HepG2 (cell line): ENCODE results near the gene SYNC. TPM values are rescaled to one million over a fixed set of nuclear protein-coding genes. Genes with fewer than 3 reads are reported as not detected.

Experiments
- FIP1L1 ChIP-seq: fragments of 200-400 bp; formaldehyde crosslinking; IDR thresholded peaks from 2 replicates; pipeline ENCODE4 v1.6.1; 2018; ENCODE audit warnings: low read depth, mild to moderate bottlenecking, low read length, moderate library complexity, borderline replicate concordance; ENCODE audit not compliant: insufficient read depth
- HNRNPH1 ChIP-seq: fragments of 200-400 bp; formaldehyde crosslinking; optimal IDR thresholded peaks from 2 replicates; pipeline ENCODE3; 2017; ENCODE audit warnings: mild to moderate bottlenecking, low read depth, low read length
- PAF1 ChIP-seq: IDR thresholded peaks from 2 replicates; pipeline ENCODE4 v1.6.1; 2016; ENCODE audit warnings: missing genetic modification reagents, missing compliant biosample characterization
- PHF21A ChIP-seq: sonication (generic); formaldehyde crosslinking; IDR thresholded peaks from 2 replicates; pipeline ENCODE4 v1.5.0; 2020; ENCODE audit warnings: mild to moderate bottlenecking, missing genetic modification reagents
- RFX3 ChIP-seq: IDR thresholded peaks from 2 replicates; pipeline ENCODE4 v1.6.1; 2016; ENCODE audit warnings: missing biosample characterization, missing genetic modification reagents
- SALL2 ChIP-seq: sonication (generic); formaldehyde crosslinking; IDR thresholded peaks from 2 replicates; pipeline ENCODE4 v1.8.1; 2023; ENCODE audit warnings: mild to moderate bottlenecking, missing genetic modification reagents, inconsistent platforms
- SIN3B ChIP-seq: fragments of 150-350 bp; IDR thresholded peaks from 2 replicates; pipeline ENCODE4 v1.6.1; 2014; ENCODE audit warnings: low read length
- SMAD1 ChIP-seq: sonication (generic); formaldehyde crosslinking; IDR thresholded peaks from 2 replicates; pipeline ENCODE4 v1.4.0; 2020; ENCODE audit warnings: missing genetic modification reagents, low read depth, mild to moderate bottlenecking, borderline replicate concordance
- SP2 ChIP-seq: sonication (generic); formaldehyde crosslinking; IDR thresholded peaks from 2 replicates; pipeline ENCODE4 v1.5.1; 2020; ENCODE audit warnings: mild to moderate bottlenecking, missing genetic modification reagents
- STAG1 ChIP-seq: sonication (generic); formaldehyde crosslinking; IDR thresholded peaks from 2 replicates; pipeline ENCODE4 v1.4.0; 2020; ENCODE audit warnings: missing genetic modification reagents
- TBX3 ChIP-seq: fragments of 450-650 bp; IDR thresholded peaks from 2 replicates; pipeline ENCODE4 v1.6.1; 2017; ENCODE audit warnings: antibody characterized with exemption, mild to moderate bottlenecking, inconsistent platforms, borderline replicate concordance
- ZNF12 ChIP-seq: sonication (generic); formaldehyde crosslinking; IDR thresholded peaks from 2 replicates; pipeline ENCODE4 v1.5.0; 2020; ENCODE audit warnings: missing genetic modification reagents
- ZNF615 ChIP-seq: sonication (generic); formaldehyde crosslinking; IDR thresholded peaks from 2 replicates; pipeline ENCODE4 v1.5.0; 2020; ENCODE audit warnings: mild to moderate bottlenecking, missing genetic modification reagents, borderline replicate concordance
- ZNF879 ChIP-seq: sonication (generic); formaldehyde crosslinking; IDR thresholded peaks from 2 replicates; pipeline ENCODE4 v1.8.1; 2023; ENCODE audit warnings: missing genetic modification reagents
- ZSCAN21 ChIP-seq: sonication (generic); formaldehyde crosslinking; IDR thresholded peaks from 2 replicates; pipeline ENCODE4 v1.8.0; 2022; ENCODE audit warnings: mild to moderate bottlenecking, missing genetic modification reagents, moderate library complexity, borderline replicate concordance
- polyA plus RNA-seq, 8 experiments: library from polyadenylated mRNA; depleted of rRNA in 3 of 8; stranded (reverse) in 7 of 8; unstranded in 1 of 8; fragments of >200 nt; fragmentation: Illumina TruSeq in 4 of 8; extraction: Trizol in 4 of 8; gene quantifications; 2 replicates each; pipeline versions ENCODE4 v1.2.1 to v1.2.3, GENCODE V29; 2011 to 2016; ENCODE audit warnings: low read depth in 4 of 8, missing spikeins in 1 of 8, mixed read lengths in 1 of 8; ENCODE audit not compliant: insufficient read depth in 1 of 8
- total RNA-seq, 5 experiments: library from RNA; depleted of rRNA; stranded (reverse); fragments of >200 nt; fragmentation: Illumina TruSeq; extraction: Trizol; gene quantifications; 2 replicates each; pipeline ENCODE4 v1.2.3, GENCODE V29; 2016; ENCODE audit warnings: low read depth in 1 of 5
- TF ChIP-seq, protein P1 (sequence below): sonication (generic); formaldehyde crosslinking; IDR thresholded peaks from 2 replicates; pipeline ENCODE4 v1.4.0; 2020; ENCODE audit warnings: missing genetic modification reagents, mild to moderate bottlenecking, borderline replicate concordance
- TF ChIP-seq, protein P2 (sequence below): sonication (generic); formaldehyde crosslinking; IDR thresholded peaks from 2 replicates; pipeline ENCODE4 v1.8.0; 2022; ENCODE audit warnings: mild to moderate bottlenecking, missing genetic modification reagents
- TF ChIP-seq, protein P3 (sequence below): fragments of 450-650 bp; IDR thresholded peaks from 2 replicates; pipeline ENCODE4 v1.6.1; 2017
- TF ChIP-seq, protein P4 (sequence below): sonication (generic); formaldehyde crosslinking; IDR thresholded peaks from 2 replicates; pipeline ENCODE4 v1.5.0; 2020; ENCODE audit warnings: missing genetic modification reagents, mild to moderate bottlenecking, borderline replicate concordance
- TF ChIP-seq, protein P5 (sequence below): sonication (generic); formaldehyde crosslinking; IDR thresholded peaks from 2 replicates; pipeline ENCODE4 v1.5.0; 2020; ENCODE audit warnings: mild to moderate bottlenecking, missing genetic modification reagents

Gene SYNC
- total and polyA plus RNA-seq, 2 of the 13 experiments (the other 11 are each of a cell fraction or from before 2014, with no cell fraction given), result 2.4 to 5.4 TPM

DNA sequence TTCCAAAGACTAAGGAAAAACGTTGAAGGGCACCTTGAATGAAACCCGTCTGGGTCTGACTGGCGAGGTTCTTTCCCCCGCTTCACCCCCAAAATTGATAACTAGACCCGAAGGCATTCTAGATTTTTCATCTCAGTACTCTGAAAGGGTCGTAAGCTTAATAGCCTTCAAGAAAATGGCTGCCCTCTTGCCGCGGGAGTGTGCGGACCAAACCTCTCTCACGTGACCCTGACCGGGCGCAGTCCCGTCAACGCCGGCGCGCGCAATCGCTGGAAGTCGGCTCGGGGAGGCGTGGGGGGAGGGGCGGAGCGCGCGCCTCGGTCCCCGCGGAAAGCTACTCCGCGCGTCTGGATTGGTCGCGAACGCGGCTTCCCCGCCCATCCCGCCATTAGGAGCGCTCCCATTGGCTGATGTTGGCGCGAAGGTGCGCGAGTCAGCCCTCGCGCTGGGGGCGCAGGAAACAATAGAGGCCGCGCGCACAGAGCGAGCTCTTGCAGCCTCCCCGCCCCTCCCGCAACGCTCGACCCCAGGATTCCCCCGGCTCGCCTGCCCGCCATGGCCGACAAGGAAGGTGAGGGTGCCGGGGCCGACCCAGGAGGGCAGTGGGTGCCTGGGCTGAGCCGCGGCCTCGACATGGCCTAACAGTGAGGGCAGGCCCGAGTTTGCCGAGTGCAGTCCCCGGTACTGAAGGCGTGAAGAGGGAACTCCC lies 51.7 kb downstream of the SYNC start, which contains the start of gene RBBP4 (continued):
- TF ChIP-seq, protein P1, sequence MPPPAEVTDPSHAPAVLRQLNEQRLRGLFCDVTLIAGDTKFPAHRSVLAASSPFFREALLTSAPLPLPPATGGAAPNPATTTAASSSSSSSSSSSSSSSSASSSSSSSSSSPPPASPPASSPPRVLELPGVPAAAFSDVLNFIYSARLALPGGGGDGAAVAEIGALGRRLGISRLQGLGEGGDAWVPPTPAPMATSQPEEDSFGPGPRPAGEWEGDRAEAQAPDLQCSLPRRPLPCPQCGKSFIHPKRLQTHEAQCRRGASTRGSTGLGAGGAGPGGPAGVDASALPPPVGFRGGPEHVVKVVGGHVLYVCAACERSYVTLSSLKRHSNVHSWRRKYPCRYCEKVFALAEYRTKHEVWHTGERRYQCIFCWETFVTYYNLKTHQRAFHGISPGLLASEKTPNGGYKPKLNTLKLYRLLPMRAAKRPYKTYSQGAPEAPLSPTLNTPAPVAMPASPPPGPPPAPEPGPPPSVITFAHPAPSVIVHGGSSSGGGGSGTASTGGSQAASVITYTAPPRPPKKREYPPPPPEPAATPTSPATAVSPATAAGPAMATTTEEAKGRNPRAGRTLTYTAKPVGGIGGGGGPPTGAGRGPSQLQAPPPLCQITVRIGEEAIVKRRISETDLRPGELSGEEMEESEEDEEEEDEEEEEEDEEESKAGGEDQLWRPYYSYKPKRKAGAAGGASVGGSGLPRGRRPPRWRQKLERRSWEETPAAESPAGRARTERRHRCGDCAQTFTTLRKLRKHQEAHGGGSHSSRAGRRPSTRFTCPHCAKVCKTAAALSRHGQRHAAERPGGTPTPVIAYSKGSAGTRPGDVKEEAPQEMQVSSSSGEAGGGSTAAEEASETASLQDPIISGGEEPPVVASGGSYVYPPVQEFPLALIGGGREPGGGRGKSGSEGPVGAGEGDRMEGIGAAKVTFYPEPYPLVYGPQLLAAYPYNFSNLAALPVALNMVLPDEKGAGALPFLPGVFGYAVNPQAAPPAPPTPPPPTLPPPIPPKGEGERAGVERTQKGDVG (CRISPR knock-in tag), result peak; percentile 13; the same call in 1 of the 2 replicates
- TF ChIP-seq, protein P2, sequence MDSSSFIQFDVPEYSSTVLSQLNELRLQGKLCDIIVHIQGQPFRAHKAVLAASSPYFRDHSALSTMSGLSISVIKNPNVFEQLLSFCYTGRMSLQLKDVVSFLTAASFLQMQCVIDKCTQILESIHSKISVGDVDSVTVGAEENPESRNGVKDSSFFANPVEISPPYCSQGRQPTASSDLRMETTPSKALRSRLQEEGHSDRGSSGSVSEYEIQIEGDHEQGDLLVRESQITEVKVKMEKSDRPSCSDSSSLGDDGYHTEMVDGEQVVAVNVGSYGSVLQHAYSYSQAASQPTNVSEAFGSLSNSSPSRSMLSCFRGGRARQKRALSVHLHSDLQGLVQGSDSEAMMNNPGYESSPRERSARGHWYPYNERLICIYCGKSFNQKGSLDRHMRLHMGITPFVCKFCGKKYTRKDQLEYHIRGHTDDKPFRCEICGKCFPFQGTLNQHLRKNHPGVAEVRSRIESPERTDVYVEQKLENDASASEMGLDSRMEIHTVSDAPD (CRISPR knock-in tag), result peak; percentile 18; the same call in 1 of the 2 replicates
- TF ChIP-seq, protein P3, sequence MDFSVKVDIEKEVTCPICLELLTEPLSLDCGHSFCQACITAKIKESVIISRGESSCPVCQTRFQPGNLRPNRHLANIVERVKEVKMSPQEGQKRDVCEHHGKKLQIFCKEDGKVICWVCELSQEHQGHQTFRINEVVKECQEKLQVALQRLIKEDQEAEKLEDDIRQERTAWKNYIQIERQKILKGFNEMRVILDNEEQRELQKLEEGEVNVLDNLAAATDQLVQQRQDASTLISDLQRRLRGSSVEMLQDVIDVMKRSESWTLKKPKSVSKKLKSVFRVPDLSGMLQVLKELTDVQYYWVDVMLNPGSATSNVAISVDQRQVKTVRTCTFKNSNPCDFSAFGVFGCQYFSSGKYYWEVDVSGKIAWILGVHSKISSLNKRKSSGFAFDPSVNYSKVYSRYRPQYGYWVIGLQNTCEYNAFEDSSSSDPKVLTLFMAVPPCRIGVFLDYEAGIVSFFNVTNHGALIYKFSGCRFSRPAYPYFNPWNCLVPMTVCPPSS, result no peak
- TF ChIP-seq SALL2 (CRISPR knock-in tag) (peak; percentile 96), TBX3 (peak; percentile 59; the same call in 1 of the 2 replicates), HNRNPH1 (no peak), SIN3B (no peak), ZNF12 (CRISPR knock-in tag) (no peak), STAG1 (CRISPR knock-in tag) (no peak; the same call in 1 of the 2 replicates), SP2 (peak; percentile 94), ZNF879 (CRISPR knock-in tag) (no peak), ZSCAN21 (peak; percentile 97), PAF1 (CRISPR knock-in tag) (no peak), RFX3 (CRISPR knock-in tag) (no peak), ZNF615 (CRISPR knock-in tag) (no peak), SMAD1 (CRISPR knock-in tag) (no peak; the same call in 1 of the 2 replicates), PHF21A (CRISPR knock-in tag) (peak; percentile 10; the same call in 1 of the 2 replicates), FIP1L1 (no peak)
- TF ChIP-seq, protein P4, sequence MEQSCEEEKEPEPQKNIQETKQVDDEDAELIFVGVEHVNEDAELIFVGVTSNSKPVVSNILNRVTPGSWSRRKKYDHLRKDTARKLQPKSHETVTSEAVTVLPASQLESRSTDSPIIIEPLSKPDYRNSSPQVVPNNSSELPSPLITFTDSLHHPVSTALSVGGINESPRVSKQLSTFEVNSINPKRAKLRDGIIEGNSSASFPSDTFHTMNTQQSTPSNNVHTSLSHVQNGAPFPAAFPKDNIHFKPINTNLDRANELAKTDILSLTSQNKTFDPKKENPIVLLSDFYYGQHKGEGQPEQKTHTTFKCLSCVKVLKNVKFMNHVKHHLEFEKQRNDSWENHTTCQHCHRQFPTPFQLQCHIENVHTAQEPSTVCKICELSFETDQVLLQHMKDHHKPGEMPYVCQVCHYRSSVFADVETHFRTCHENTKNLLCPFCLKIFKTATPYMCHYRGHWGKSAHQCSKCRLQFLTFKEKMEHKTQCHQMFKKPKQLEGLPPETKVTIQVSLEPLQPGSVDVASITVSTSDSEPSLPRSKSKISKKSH (CRISPR knock-in tag), result peak; percentile 79
- TF ChIP-seq, protein P5, sequence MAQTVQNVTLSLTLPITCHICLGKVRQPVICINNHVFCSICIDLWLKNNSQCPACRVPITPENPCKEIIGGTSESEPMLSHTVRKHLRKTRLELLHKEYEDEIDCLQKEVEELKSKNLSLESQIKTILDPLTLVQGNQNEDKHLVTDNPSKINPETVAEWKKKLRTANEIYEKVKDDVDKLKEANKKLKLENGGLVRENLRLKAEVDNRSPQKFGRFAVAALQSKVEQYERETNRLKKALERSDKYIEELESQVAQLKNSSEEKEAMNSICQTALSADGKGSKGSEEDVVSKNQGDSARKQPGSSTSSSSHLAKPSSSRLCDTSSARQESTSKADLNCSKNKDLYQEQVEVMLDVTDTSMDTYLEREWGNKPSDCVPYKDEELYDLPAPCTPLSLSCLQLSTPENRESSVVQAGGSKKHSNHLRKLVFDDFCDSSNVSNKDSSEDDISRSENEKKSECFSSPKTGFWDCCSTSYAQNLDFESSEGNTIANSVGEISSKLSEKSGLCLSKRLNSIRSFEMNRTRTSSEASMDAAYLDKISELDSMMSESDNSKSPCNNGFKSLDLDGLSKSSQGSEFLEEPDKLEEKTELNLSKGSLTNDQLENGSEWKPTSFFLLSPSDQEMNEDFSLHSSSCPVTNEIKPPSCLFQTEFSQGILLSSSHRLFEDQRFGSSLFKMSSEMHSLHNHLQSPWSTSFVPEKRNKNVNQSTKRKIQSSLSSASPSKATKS (CRISPR knock-in tag), result no peak
